ENCODE results near the gene CFB. TPM values are rescaled to one million over a fixed set of nuclear protein-coding genes. Genes with fewer than 3 reads are reported as not detected.
A peak's percentile ranks its signal among the peaks of the same experiment; 100 is the strongest.

The CFB gene
- total and polyA plus RNA-seq, 9 of the 15 experiments (the other 6 are each of a cell fraction or from before 2014, with no cell fraction given): 0.08 to 0.91 (median 0.22) TPM; not detected in 4

DNA sequence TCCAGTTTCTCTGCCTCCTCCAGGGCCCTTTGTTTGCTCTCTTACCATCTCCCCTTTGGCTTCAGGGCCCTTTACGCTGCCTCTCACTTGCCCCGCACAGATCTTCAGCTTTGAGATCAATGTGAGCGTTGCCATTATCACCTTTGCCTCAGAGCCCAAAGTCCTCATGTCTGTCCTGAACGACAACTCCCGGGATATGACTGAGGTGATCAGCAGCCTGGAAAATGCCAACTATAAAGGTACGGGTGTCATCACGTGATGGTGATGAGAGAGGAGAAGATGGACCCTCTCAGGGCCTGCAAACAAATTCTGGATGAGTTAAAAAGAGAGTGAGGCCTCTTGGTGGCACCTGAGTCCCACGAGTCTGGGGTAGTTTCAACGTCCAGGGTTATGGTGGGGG lies 10.1 kb upstream of the CFB start:
- ATAC-seq (no peak), FAIRE-seq (no peak), DNase-seq (ENCODE audit: extremely low read depth in 1 of 4, low spot score in 3 of 4) (no peak)
- 30% methylated on average over 9 of the region's 9 CpGs for WGBS (ENCODE audit: insufficient coverage, low coverage, missing lambda C conversion rate)
- Histone ChIP-seq H3K9me3 (replicated peaks; ENCODE audit: control insufficient read depth, insufficient read depth, low read depth, low read length) (no peaks in the 10 kb centered on the region), H3K4me3 (no peak overlapping the region), H3K79me2 (ENCODE audit: control insufficient read depth, insufficient read depth, low read length) (no peaks in the 10 kb centered on the region), H4K20me1 (replicated peaks; ENCODE audit: control insufficient read depth, insufficient read depth, low read length) (no peaks in the 10 kb centered on the region), H3K4me2 (ENCODE audit: insufficient read depth, low read length) (no peak overlapping the region), H3K4me1 (replicated peaks in 1 of 2; ENCODE audit: control insufficient read depth in 2 of 2, insufficient read depth in 2 of 2, low read length in 2 of 2) (peaks cover 7 to 9% of the 10 kb centered on the region in 2 experiments; a peak in 4 of 5 replicates), H3K36me3 (ENCODE audit: control insufficient read depth, insufficient read depth, low read length) (no peaks in the 10 kb centered on the region), H3K9ac (ENCODE audit: insufficient read depth in 1 of 2, low read depth in 2 of 2, low read length in 2 of 2) (no peak overlapping the region), H3K27me3 (ENCODE audit: control insufficient read depth in 2 of 2, insufficient read depth in 2 of 2, low read length in 2 of 2) (peaks cover 8 to 12% of the 10 kb centered on the region in 2 experiments; a peak in 2 of 5 replicates), H2AFZ (ENCODE audit: low read depth, low read length) (0 out of 2 replicates have a peak overlapping the region, but pooled peaks have one; percentile 15), H3K9me1 (ENCODE audit: control insufficient read depth, insufficient read depth, low read length) (no peaks in the 10 kb centered on the region), H3K27ac (ENCODE audit: extremely low read depth, low read depth, low read length) (no peak overlapping the region)
- BruUV-seq (replicated peaks): no TSS peak
- ChIA-PET POLR2A (interaction anchor here (0.5 to 1.5 kb wide), 5 partner anchors 10 to 73 kb away, joined by 3 to 5 read pairs (median 3); partner anchors contain the start of genes CFB and NEU1), CTCF (ENCODE audit: low intra/inter-chr PET ratio) (no interaction called here)
- in situ Hi-C loops (cut with MboI): no loop called here
- TF ChIP-seq CBX1 (IDR thresholded peaks at IDR 0.05; ENCODE audit: low read depth) (no peak), RAD51 (IDR thresholded peaks at IDR 0.05; ENCODE audit: borderline replicate concordance, low read depth) (peak; percentile 52; the same call in 1 of the 2 replicates), BHLHE40 (IDR thresholded peaks at IDR 0.05; ENCODE audit: low read length) (0 out of 2 replicates have a peak, but pooled peaks have one; percentile 22), RBFOX2 (IDR thresholded peaks at IDR 0.05; ENCODE audit: low read depth, low read length) (no peak), GATAD2B (IDR thresholded peaks at IDR 0.05; ENCODE audit: borderline replicate concordance) (no peak), TOE1 (IDR thresholded peaks at IDR 0.05; ENCODE audit: borderline replicate concordance) (peak; percentile 27; the same call in 1 of the 2 replicates), TOE1 (CRISPR knock-in tag; IDR thresholded peaks at IDR 0.05; ENCODE audit: borderline replicate concordance, low read depth) (no peak)
- TF ChIP-seq, protein P1, sequence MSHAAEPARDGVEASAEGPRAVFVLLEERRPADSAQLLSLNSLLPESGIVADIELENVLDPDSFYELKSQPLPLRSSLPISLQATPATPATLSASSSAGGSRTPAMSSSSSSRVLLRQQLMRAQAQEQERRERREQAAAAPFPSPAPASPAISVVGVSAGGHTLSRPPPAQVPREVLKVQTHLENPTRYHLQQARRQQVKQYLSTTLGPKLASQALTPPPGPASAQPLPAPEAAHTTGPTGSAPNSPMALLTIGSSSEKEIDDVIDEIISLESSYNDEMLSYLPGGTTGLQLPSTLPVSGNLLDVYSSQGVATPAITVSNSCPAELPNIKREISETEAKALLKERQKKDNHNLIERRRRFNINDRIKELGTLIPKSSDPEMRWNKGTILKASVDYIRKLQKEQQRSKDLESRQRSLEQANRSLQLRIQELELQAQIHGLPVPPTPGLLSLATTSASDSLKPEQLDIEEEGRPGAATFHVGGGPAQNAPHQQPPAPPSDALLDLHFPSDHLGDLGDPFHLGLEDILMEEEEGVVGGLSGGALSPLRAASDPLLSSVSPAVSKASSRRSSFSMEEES (CRISPR knock-in tag; IDR thresholded peaks at IDR 0.05): peak; percentile 84
- TF ChIP-seq, protein P2, sequence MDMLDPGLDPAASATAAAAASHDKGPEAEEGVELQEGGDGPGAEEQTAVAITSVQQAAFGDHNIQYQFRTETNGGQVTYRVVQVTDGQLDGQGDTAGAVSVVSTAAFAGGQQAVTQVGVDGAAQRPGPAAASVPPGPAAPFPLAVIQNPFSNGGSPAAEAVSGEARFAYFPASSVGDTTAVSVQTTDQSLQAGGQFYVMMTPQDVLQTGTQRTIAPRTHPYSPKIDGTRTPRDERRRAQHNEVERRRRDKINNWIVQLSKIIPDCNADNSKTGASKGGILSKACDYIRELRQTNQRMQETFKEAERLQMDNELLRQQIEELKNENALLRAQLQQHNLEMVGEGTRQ (CRISPR knock-in tag; IDR thresholded peaks at IDR 0.05): peak; percentile 53
- TF ChIP-seq, protein P3, sequence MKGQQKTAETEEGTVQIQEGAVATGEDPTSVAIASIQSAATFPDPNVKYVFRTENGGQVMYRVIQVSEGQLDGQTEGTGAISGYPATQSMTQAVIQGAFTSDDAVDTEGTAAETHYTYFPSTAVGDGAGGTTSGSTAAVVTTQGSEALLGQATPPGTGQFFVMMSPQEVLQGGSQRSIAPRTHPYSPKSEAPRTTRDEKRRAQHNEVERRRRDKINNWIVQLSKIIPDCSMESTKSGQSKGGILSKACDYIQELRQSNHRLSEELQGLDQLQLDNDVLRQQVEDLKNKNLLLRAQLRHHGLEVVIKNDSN (CRISPR knock-in tag; IDR thresholded peaks at IDR 0.05): peak; percentile 49
- intact Hi-C loops (cut with micrococcal nuclease): no loop called here
